Activated CD4-positive, alpha-beta T cell treated with anti-CD3 and anti-CD28 coated beads, Interleukin-2, Interleukin-6, amounts not matched to agents 100 ng/mL and 50 ng/mL, durations not matched to agents 16 hours and 8 hours (primary cell): Measurements from ENCODE around the gene GGT6.
"Not testable (repeated sequence)": the region's sequence is repeated elsewhere in the genome, so short reads cannot be mapped to it uniquely, and the experiment has no call there.

Experiments
- DNase-seq: peaks from one replicate; pipeline ENCODE4 v3.0.0-alpha.2; 2020

GGT6 gene, protein sequence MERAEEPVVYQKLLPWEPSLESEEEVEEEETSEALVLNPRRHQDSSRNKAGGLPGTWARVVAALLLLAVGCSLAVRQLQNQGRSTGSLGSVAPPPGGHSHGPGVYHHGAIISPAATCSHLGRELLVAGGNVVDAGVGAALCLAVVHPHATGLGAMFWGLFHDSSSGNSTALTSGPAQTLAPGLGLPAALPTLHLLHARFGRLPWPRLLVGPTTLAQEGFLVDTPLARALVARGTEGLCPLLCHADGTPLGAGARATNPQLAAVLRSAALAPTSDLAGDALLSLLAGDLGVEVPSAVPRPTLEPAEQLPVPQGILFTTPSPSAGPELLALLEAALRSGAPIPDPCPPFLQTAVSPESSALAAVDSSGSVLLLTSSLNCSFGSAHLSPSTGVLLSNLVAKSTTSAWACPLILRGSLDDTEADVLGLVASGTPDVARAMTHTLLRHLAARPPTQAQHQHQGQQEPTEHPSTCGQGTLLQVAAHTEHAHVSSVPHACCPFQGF

DNA sequence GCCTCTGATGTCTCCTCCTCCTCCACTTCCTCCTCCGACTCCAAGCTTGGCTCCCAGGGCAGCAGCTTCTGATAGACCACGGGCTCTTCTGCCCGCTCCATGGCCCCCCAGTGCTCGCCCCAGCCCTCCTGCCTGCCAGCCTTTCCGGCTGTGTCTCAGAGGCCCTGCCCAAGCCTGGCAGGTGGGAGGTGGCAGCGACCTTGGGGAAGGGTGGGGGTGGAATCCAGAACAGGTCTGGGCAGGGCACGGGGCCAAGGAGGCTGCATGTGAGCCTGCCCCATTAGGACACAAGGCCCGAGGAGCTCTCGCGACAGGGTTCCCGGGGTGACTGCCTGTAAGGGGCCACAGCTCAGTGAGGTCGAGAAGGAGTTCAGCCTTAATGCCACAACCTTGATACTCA lies at the start of gene GGT6:
Gene GGT6, minus strand, starts transcription at position 157 of the 400 bp plus-strand sequence. Its CDS starts 56 bp downstream, at position 101.
- no peak for DNase-seq

DNA sequence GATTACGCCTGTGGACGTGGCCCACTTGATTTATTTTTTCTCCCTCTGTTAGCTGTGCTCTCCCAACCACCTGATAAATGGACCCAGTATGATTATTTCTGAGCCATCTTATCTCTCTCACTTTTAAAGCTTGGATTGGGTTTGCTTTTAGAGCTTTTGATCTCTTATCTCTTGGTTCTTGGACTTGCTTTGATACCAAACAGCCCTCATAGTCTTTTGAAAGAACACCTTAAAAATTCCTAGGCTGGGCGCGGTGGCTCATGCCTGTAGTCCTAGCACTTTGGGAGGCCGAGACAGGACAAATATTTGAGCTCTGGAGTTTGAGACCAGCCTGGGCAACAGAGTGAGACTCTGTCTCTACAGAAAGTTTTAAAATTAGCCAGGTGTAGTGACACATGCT lies 49.8 kb upstream of the GGT6 start:
- no peak for DNase-seq

DNA sequence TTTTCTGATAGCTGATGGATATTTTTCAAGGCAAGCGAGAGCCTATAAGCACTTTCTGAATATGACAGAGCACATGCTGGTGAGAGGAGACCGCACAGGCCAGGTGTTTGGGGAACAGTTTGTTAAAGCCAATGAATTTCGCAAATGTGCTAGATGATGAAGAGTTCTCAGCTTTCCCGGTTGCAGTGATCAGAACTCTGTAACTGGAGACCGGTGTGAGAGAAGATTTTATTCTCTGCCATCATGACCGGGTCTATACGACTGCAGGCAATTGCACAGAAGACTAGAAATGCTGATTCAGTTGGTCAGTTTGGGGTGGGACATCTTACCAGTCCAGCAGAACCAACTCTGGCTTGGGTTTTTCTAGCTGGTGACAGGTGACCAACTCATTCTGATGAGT lies 49.4 kb upstream of the GGT6 start:
- no peak for DNase-seq

DNA sequence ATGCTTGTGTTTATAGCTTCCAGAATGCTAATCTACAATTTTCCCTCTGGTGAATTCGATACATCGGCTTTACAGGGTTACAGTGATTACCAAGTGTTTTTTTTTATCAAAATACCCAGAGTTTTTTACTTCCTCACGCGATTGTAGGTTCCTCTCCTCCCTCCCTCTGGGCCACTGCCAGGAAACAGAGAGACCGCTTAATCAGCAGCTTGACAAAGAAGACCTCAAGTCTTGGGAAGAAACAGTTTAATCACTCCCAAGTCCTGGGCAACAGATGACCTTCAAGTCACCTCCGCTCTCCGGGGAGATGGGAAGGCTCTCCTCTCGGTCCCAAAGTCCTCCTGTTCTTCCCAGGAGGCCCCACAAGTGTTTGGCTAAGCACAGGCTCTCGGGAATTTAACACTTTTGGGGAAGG lies 47.4 kb upstream of the GGT6 start:
- DNase-seq, result no peak

DNA sequence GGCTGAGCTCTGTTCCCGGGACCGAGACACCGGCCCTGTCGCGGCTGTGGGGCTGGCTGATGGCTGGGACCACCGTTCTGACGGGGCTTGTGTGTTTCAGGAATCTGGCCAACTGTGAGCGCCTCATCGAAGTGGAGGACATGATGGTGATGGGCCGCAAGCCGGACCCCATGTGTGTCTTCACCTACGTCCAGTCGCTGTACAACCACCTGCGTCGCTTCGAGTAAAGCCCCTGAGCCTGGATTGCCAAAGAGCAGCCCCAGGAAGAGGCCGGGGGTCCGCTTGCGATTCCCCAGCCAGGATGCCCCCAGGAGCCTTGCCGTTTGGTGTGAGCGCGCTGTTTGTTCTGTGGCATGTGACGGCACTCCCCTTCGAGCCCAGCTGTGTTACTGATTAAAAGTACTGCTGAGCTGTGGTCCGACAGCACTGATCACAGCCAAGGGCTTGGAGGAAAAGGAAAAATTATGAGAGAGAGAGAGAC lies 46.9 kb upstream of the GGT6 start:
- no peak for DNase-seq

DNA sequence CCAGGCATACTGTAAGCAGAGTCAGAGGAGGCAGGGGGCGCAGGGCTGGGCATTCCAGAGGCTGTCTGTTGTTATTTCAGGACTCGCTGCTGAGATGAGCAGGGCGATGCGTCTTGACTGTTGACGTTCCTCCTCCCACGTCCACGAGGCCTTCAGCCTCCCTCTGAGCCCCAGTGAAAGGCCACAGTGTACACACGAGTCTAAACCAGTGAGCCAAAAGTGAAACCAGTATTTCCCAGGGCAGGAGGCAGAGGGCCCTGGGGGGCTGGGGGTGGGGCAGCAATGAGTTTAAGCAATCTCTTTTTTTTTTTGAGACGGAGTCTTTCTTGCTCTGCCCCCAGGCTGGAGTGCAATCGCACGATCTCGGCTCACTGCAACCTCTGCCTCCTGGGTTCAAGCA lies 45.4 kb upstream of the GGT6 start:
- no peak for DNase-seq

DNA sequence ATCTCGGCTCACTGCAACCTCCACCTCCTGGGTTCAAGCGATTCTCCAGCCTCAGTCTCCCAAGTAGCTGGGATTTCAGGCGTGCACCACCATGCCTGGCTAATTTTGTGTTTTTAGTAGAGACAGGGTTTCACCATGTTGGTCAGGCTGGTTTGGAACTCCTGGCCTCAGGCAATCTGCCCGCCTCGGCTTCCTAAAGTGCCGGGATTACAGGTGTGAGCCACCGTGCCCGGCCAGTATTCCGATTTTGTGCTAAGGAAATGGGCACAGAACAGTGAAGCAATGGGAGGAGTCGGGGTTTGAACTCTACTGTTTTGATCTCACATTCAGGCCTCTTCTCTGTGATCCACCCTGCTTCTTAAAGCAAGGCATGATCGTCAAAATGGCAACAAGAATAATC lies 44.4 kb upstream of the GGT6 start:
- DNase-seq, result not testable (repeated sequence)

DNA sequence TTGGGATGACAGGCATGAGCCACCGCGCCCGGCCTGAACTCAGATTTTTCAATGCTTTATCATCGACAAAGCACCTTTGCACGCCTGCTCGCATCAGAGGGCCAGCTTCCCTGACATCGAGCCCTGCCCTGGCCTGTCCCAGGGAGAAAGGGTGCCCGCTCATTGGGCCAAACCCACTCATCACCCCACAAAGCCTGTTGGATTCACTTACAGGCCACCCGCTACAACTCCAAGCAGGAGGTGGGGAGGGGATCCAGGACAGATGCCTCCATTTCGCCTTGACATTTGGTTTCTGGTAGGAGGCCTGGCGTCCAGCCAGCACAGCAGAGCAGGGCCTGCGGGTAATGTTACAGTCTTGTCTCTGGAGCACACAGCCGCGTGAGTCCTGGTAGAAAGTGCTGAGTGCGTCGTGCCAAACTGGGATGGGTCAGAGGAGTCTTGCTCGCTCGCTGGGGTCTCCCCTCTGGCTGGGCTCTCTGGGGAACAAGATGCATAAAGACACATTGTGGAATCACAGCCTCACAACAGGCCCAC lies 43.8 kb upstream of the GGT6 start:
- DNase-seq, result no peak

DNA sequence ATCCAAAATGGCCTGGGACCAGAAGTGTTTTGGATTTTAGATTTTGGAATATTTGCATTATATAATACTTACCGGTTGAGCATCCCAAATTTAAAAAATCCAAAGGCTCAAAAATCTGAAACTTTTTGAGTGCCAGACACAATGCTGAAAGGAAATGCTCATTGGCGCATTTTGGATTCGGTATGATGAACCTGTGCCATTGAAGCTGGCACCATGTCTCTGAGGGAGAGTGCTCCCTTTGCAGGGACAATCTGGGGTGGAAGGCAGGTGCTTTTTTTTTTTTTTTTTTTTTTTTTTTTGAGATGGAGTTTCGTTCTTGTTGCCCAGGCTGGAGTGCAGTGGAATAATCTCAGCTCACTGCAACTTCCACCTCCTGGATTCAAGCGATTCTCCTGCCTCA lies 41.7 kb upstream of the GGT6 start:
- DNase-seq, result no peak

DNA sequence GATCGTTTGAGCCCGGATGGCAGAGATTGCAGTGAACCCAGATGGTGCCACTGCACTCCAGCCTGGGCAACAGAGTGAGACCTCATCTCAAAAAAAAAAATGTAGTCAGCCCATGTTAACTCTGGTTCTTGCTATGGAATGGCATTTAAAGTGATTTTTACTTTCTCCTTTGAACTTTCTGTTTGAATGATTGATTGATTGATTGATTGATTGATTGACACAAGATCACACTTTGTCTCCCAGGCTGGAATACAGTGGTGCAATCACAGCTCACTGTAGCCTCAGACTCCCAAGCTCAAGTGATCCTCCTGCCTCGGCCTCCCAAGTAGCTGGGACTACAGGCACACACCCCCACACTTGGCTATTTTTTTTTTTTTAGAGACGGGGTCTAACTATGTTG lies 40.9 kb upstream of the GGT6 start:
- no peak for DNase-seq

DNA sequence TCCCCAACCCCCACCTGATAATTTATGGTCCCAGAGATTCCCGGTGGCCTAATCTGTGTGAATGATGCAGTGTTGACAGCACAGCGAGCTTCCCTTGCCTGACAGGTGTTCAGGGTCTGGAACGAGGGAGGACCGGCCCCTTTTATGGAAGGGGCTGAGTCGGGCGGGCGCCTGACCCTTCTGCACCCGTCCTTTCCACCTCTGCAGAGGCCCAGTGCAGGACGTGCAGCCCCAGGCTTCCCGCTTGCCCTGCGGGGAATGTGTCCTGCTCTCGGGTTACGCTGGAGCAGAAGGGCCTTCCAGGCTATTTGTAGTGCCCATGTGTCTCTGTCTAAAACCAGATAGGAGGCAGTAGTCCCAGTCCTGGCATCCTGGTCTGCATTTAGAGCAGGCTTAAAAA lies 40.2 kb upstream of the GGT6 start:
- no peak for DNase-seq

DNA sequence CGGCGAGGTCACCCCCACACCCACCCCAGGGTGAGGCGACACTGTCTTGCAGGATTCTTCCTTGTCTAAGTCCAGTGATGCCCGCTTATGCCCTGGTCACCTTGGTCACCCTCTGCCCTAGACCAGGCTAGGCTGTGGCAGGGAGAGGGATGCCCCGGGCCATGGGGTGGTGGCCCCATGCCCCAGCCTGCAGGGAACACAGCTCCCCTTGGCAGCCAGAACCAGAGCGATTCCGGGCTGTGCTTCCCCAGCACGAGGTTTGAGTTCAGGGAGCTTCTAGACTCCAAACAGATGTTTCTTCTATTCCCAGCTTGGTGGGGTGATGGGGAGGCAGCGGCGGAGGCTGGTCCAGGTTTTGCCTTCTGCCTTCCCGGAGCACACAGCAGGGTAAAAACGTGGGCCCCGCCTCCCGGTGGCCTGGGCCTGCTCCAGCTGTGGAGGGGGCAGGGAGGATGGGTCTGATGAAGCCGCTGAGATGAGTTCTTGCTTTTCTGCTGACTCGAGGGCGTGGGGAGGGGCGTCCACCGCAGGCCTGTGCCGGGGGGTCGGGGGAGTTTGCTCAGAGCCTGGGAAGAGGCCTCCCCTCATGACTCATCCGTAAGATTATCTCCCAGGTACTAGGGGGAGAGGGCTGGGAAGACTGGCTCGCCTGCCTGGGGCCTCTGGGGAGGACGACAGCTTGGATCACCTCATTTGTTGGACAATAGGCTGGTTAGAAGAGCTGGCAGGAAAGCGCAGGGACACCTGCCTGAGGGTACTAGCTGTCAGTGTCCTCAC lies 39.3 kb upstream of the GGT6 start:
- no peak for DNase-seq

DNA sequence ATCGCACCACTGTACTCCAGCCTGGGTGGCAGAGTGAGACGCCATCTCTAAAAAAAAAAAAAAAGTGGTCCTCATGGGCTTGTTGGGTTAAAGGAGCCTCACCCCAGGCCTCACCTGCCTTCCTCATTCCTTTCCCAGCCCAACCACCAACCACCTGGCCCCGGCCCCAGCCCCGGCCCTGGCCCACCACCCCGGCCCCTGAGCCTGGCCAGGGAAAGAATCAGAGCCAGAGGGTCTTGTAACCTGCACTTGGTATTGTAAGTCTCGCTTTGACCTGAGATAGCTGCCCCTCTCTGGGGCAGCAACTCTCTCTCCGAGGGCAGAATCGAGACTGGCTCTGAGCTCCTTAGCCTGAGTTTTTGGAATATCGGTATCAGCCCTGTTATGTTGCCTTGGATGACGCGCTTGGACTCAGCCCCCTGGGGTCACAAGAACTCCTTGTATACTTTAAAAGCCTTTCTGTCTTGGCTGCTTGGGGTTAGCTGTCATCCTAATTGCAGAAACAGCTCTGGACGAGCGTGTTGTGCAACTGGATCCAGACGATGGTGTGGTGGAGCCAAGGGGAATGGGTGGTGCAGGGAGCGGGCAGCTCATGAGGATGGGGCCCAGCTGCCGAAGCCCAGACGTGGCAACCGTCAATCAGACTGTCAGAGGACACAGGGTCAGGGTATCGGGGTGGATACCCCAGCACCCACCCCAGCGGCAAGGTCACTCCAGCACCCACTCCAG lies 38.6 kb upstream of the GGT6 start:
- no peak for DNase-seq

DNA sequence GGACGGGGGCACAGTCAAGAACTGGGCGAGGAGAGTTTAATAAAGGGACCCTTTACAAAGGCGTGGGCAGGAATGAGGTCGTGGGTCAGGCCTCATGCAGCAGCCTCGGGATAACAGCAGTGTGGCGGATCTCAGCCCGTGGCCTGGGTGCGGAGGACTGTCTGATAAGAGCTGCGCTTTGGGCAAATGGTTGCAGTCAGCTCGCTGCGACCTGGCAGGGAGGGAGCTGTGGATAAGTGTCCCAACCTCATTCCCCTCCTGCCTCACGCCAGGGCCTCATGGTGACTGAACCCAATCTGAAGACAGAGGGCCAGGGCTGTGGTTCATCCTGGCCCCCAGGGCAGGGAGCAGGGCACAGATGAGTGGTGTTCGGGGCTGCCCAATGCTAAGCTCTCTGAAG lies 37.6 kb upstream of the GGT6 start:
- no peak for DNase-seq

DNA sequence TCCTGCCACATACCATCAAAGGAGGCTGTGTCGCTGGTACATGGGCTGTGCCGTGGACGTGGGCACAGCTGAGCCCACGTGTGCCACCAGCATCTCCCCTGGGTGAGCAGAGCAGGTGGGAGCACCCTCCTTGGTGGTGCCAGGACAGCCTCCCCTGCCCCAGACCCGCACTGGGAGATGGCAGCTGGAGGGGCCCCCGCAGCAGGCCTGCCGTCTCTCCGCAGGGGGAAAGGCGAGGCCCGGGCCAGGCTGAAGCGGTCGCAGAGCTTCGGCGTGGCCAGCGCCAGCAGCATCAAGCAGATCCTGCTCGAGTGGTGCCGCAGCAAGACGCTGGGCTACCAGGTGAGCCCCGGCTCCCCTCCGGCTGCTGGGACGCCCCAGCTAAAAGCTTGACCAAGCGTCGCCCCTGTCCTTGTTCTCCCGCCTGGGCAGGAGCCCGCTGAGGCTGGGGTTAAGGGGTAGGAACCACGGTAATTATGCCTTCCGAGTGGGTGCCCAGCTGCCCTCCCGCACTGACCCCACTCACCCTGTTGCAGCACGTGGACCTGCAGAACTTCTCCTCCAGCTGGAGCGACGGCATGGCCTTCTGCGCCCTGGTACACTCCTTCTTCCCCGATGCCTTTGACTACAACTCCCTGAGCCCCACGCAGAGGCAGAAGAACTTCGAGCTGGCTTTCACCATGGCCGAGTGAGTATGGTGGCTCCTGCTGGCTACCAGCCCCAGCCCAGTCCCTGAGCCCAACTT lies 36.4 kb upstream of the GGT6 start:
- DNase-seq, result no peak

DNA sequence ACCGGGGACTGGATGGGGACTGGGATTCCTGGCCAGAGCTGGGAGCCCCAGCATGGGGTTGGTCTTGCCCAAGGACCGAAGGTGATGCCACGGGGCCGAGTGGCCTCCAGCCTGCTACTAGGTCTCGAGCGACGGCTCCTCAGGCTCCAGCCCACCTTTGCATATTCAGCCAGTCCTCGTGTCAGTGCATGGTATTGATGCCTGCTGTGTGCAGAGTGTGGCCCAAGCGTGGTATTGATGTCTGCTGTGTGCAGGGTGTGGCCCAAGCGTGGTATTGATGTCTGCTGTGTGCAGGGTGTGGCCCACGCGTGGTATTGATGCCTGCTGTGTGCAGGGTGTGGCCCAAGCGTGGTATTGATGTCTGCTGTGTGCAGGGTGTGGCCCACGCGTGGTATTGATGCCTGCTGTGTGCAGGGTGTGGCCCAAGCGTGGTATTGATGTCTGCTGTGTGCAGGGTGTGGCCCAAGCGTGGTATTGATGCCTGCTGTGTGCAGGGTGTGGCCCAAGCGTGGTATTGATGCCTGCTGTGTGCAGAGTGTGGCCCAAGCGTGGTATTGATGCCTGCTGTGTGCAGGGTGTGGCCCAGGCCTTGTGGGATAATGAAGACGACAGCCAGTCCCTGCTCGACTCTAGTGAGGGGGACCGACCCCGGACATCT lies 35.4 kb upstream of the GGT6 start:
- DNase-seq, result not testable (repeated sequence)

DNA sequence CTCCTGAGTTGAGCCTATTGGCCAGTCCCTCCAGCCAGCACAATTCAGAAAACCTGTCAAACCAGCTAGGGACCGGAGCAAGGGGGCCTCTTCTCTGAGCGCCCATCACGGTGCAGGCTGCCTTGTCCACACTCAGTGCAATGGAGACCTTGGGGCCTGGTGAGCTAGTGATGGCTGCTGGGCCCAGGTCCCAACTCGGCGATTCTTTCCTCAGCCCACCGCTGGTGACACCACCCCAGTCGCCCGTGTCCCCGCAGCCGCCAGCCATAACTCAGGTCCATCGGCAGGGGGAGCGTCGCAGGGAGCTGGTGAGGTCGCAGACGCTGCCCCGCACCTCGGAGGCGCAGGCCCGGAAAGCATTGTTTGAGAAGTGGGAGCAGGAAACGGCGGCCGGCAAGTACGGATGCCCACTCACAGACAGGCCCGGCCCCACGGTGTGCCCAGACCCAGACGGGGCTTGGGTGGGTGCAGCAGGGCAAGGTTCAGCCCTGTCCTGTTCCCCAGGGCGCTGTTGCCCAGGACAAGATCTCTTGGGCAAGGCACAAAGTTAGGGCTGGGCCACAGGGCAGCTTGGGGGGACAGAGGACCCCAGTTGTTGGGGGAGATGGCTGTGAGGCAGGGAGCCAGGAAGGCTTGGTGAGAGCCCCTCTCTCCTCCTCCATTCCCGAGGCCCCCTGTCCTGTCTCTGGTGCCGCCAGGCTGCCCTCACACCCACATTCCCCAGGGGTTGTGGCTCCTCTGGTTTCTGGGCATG lies 34.7 kb upstream of the GGT6 start:
- peak; percentile 42 for DNase-seq

DNA sequence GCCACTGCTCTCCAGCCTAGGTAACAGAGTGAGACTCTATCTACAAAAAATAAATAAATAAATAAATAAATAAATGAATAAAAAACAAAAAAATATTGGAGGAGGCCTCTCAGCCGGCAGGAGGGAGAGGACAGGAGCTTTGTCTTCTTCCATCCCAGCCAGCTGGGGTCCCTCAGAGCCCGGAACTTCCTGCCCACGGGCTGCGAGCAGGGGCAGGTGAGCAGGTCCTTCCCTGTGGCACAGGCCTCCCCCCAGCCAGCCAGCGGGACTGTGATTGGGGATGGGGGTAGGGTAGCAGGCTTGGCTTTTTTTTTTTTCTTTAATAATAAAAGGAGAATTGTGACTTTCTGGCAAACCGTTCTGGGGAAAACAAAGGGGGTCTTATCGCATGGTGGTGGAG lies 34.0 kb upstream of the GGT6 start:
- DNase-seq, result no peak

DNA sequence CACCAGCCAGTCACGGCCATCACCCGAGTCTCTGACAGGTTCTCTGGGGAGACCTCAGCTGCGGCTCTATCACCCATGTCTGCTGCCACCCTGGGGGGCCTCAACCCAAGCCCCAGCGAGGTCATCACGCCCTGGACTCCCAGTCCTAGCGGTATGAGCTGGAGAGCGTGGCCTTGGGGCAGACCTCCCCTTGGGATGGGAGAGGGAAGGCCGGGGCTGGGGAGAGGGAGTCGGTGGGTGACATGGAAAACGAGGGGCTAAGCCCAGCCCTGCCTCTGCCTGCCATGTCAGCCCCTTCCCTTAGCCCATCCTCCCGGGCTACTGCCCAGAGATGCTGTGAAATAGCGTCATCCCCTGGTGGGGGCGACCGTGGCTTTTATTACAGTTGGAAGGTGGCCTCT lies 32.6 kb upstream of the GGT6 start:
- DNase-seq, result no peak

DNA sequence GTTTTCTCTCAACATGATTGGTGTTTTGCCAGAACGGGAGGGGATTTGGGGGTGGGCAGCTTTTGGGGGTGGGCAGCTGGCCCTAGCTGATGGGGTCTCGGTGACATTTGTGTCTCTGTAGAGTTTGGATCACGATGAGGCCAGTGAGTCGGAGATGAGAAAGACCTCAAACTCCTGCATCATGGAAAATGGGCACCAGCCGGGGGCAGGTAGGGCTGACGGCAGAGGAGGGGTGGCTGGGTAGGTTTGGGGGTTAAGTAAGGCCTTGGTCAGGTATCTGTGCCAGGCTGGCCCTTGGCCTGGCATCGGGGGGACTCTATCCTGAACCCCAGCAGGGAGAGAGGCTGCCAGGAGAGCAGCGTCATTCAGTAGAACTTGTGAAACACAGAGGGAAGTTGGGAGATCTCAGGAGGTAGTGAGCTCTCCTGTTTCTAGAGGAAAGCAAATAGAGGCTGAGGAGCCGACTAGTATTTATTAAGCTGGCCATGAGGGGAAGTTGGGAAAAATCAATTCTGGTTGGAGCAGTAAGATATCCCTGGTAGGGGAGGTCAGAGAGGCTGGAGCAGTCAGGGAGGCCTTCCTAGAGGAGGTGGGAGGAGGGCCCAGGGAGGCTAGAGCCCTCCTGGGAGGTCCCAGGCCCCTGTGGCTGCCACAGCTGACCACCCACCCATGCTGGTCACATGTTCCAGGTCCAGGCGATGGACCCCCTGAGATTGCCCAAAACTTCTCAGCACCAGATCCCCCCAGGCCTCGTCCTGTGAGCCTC lies 32.0 kb upstream of the GGT6 start:
- no peak for DNase-seq
